Testis (tissue), 3 donors: ENCODE results near the gene MYO3A. TPM values are rescaled to one million over a fixed set of nuclear protein-coding genes. Genes with fewer than 3 reads are reported as not detected.

Source experiments
- DNase-seq: peaks from one replicate; pipeline ENCODE4 v3.0.0-alpha.2; 2019
- H3K27ac ChIP-seq, 2 donors: fragments of 200-600 bp; sonication (generic); one replicate each; pipeline ENCODE4 v1.5.1; 2019
- H3K27me3 ChIP-seq: fragments of 200-600 bp; sonication (generic); one replicate; pipeline ENCODE4 v1.5.1; 2019
- H3K36me3 ChIP-seq: fragments of 200-600 bp; sonication (generic); one replicate; pipeline ENCODE4 v1.5.1; 2017; ENCODE audit warnings: low read depth; ENCODE audit errors: missing control alignments
- H3K4me1 ChIP-seq: fragments of 200-600 bp; sonication (generic); one replicate; pipeline ENCODE4 v1.5.1; 2019
- H3K4me3 ChIP-seq, 2 donors: fragments of 200-600 bp; sonication (generic); one replicate each; pipeline ENCODE4 v1.5.1; 2017 to 2019
- H3K9me3 ChIP-seq: fragments of 200-600 bp; sonication (generic); one replicate; pipeline ENCODE4 v1.5.1; 2017
- POLR2A ChIP-seq: fragments of 450-650 bp; IDR thresholded peaks from one replicate; pipeline ENCODE4 v1.6.1; 2017; ENCODE audit warnings: antibody characterized with exemption, mild to moderate bottlenecking, moderate library complexity
- WGBS, 2 donors: methylation state at CpG; one replicate each; pipeline ENCODE4 v1.1.5; 2018; 5-methylcytosine and 5-hydroxymethylcytosine counted together
- intact Hi-C: fragments of 100-400 bp; cut with DNase I; formaldehyde crosslinking; loops from one replicate; pipeline ENCODE4 v1.15.1; 2023; ENCODE audit warnings: low total_unique reads
- polyA plus RNA-seq: library from polyadenylated mRNA; stranded (reverse); fragments of 350-450 nt; fragmentation: Illumina TruSeq; extraction: RNeasy Lipid Tissue Mini Kit (QIAGEN cat#74804); gene quantifications from one replicate; pipeline ENCODE4 v1.2.3, GENCODE V29; 2014; ENCODE audit warnings: low read depth, low replicate concordance; ENCODE audit not compliant: insufficient read depth
- total RNA-seq, 2 donors: library from RNA; depleted of rRNA; stranded (reverse); fragments of >200 nt; gene quantifications; one replicate each; pipeline ENCODE4 v1.2.3, GENCODE V29; 2016
- TF ChIP-seq, protein P1 (sequence below), 3 experiments: fragments of 450-650 bp in 2 of 3; fragments of 200-600 bp in 1 of 3; sonication (generic) in 1 of 3; IDR thresholded peaks; one replicate each; pipeline ENCODE4 v1.5.1; 2016 to 2019; ENCODE audit warnings: antibody characterized with exemption in 3 of 3, mild to moderate bottlenecking in 2 of 3, moderate library complexity in 1 of 3

Gene MYO3A
- total and polyA plus RNA-seq, 3 donors from 2014 or later, result 8.7 to 21.1 (median 9.5) TPM

- DNase-seq, result no peak
- H3K4me3 ChIP-seq, result no peak overlapping the region
- H3K27ac ChIP-seq, result no peak overlapping the region
- TF ChIP-seq, protein P1, sequence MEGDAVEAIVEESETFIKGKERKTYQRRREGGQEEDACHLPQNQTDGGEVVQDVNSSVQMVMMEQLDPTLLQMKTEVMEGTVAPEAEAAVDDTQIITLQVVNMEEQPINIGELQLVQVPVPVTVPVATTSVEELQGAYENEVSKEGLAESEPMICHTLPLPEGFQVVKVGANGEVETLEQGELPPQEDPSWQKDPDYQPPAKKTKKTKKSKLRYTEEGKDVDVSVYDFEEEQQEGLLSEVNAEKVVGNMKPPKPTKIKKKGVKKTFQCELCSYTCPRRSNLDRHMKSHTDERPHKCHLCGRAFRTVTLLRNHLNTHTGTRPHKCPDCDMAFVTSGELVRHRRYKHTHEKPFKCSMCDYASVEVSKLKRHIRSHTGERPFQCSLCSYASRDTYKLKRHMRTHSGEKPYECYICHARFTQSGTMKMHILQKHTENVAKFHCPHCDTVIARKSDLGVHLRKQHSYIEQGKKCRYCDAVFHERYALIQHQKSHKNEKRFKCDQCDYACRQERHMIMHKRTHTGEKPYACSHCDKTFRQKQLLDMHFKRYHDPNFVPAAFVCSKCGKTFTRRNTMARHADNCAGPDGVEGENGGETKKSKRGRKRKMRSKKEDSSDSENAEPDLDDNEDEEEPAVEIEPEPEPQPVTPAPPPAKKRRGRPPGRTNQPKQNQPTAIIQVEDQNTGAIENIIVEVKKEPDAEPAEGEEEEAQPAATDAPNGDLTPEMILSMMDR (IDR thresholded peaks at IDR 0.05), result no peak
- no peak for TF ChIP-seq POLR2A
- H3K27me3 ChIP-seq, result no peaks in the 10 kb centered on the region
- no peaks in the 10 kb centered on the region for H3K4me1 ChIP-seq
- intact Hi-C loops, result no loop called here
- H3K36me3 ChIP-seq, result no peaks in the 10 kb centered on the region
- H3K9me3 ChIP-seq, result no peaks in the 10 kb centered on the region
Measured at GRCh38 chr10:26022831-26023230, 88.8 kb downstream of the MYO3A start.

- 68 to 77% methylated on average over 2 of the region's 2 CpGs for WGBS, 2 donors
- no peak for DNase-seq
Measured at GRCh38 chr10:26024303-26024702, 90.3 kb downstream of the MYO3A start.

GRCh38 chr10:26025523-26025922 lies 91.5 kb downstream of the MYO3A start:
- no peak for TF ChIP-seq POLR2A
- TF ChIP-seq, protein P1 (IDR thresholded peaks at IDR 0.05), result no peak
- Histone ChIP-seq H3K27me3 (no peaks in the 10 kb centered on the region), H3K4me3 (no peak overlapping the region), H3K9me3 (no peaks in the 10 kb centered on the region), H3K4me1 (no peaks in the 10 kb centered on the region), H3K27ac (no peak overlapping the region), H3K36me3 (no peaks in the 10 kb centered on the region)
- no peak for DNase-seq
- intact Hi-C loops, result no loop called here

More at GRCh38 chr10:26024303-26024702, 90.3 kb downstream of the MYO3A start:
- Histone ChIP-seq H3K4me3 (no peak overlapping the region), H3K9me3 (no peaks in the 10 kb centered on the region), H3K27me3 (no peaks in the 10 kb centered on the region), H3K36me3 (no peaks in the 10 kb centered on the region), H3K4me1 (no peaks in the 10 kb centered on the region), H3K27ac (no peak overlapping the region)
- intact Hi-C loops, result no loop called here
- TF ChIP-seq POLR2A, result no peak
- TF ChIP-seq, protein P1 (IDR thresholded peaks at IDR 0.05), result no peak

- Histone ChIP-seq H3K4me3 (no peak overlapping the region), H3K36me3 (no peaks in the 10 kb centered on the region), H3K27me3 (no peaks in the 10 kb centered on the region), H3K4me1 (no peaks in the 10 kb centered on the region), H3K27ac (no peak overlapping the region), H3K9me3 (no peaks in the 10 kb centered on the region)
- 78 to 88% methylated on average over 3 of the region's 3 CpGs for WGBS, 2 donors
- DNase-seq, result no peak
- no peak for TF ChIP-seq POLR2A
- TF ChIP-seq, protein P1 (IDR thresholded peaks at IDR 0.05), result no peak
- intact Hi-C loops, result no loop called here
Measured at GRCh38 chr10:26029858-26030257, 95.8 kb downstream of the MYO3A start.

DNA sequence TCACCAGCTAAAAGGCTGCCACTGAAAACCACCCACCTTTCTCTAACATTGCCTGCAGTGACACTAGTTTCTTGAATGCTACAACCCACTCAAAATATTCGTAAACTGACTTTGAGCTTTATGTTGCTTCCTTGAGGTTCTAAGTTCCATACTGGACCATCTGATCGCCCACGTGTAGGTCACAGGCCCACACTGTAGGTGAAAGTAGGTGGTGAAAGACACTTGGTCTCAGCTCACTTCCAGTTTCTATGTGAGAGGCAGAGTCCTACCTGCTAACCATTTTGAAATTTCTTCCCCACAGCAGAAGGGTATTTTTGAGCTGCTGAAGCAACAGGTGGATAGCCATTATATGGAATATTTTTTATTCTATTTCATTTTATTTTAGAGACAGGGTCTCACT lies 97.3 kb downstream of the MYO3A start:
- no peaks in the 10 kb centered on the region for H3K36me3 ChIP-seq
- WGBS, 2 donors, result 93 to 95% methylated on average over 3 of the region's 3 CpGs
- no peak for DNase-seq
- intact Hi-C loops, result no loop called here
- H3K27ac ChIP-seq, result no peak overlapping the region
- H3K9me3 ChIP-seq, result no peaks in the 10 kb centered on the region
- TF ChIP-seq, protein P1 (IDR thresholded peaks at IDR 0.05), result no peak
- TF ChIP-seq POLR2A, result no peak
- no peaks in the 10 kb centered on the region for H3K27me3 ChIP-seq
- H3K4me1 ChIP-seq, result no peaks in the 10 kb centered on the region
- H3K4me3 ChIP-seq, result no peak overlapping the region
